Ovary (tissue), 9 donors: ENCODE data around the gene CDHR3. TPM values are rescaled to one million over a fixed set of nuclear protein-coding genes. Genes with fewer than 3 reads are reported as not detected.

Experiments used
- DNase-seq, 5 donors: peaks; one replicate each; pipeline ENCODE4 v3.0.0-alpha.2; 2019 to 2020
- H3K27ac ChIP-seq, 2 donors: fragments of 200-600 bp; one replicate each; pipeline versions ENCODE4 v1.5.1 to v1.8.0; 2019 to 2022
- H3K27me3 ChIP-seq: fragments of 200-600 bp; one replicate; pipeline ENCODE4 v1.8.0; 2022
- H3K36me3 ChIP-seq: fragments of 200-600 bp; sonication (generic); one replicate; pipeline ENCODE4 v1.5.1; 2019
- H3K4me1 ChIP-seq: one replicate; pipeline ENCODE4 v1.8.1; 2013; ENCODE audit warnings: mild to moderate bottlenecking, moderate library complexity; ENCODE audit not compliant: insufficient read depth
- H3K4me3 ChIP-seq: fragments of 200-600 bp; sonication (generic); one replicate; pipeline ENCODE4 v1.5.1; 2017
- H3K9me3 ChIP-seq, 2 donors: fragments of 200-600 bp in 1 of 2; sonication (generic) in 1 of 2; one replicate each; pipeline versions ENCODE4 v1.5.1 to v1.8.1; 2013 to 2019; ENCODE audit warnings: mild to moderate bottlenecking in 1 of 2, moderate library complexity in 1 of 2
- CTCF ChIP-seq, 3 donors: fragments of 450-650 bp in 2 of 3; fragments of 200-600 bp in 1 of 3; IDR thresholded peaks; one replicate each; pipeline versions ENCODE4 v1.5.1 to v1.8.0; 2016 to 2022; ENCODE audit warnings: antibody characterized with exemption in 3 of 3, mild to moderate bottlenecking in 1 of 3
- EP300 ChIP-seq: sonication (generic); formaldehyde crosslinking; IDR thresholded peaks from one replicate; pipeline ENCODE4 v1.6.1; 2017; ENCODE audit warnings: antibody characterized with exemption
- POLR2A ChIP-seq: fragments of 450-650 bp; IDR thresholded peaks from one replicate; pipeline ENCODE4 v1.6.1; 2017; ENCODE audit warnings: antibody characterized with exemption, mild to moderate bottlenecking, moderate library complexity
- WGBS, 3 donors: extraction: QIAGEN DNeasy Blood & Tissue Kit in 1 of 3; methylation state at CpG; one replicate each; pipeline versions ENCODE4 v1.1.5 to v1.1.7; 2013 to 2017; 5-methylcytosine and 5-hydroxymethylcytosine counted together
- intact Hi-C, 4 donors: fragments of 100-400 bp; cut with DNase I; formaldehyde crosslinking; loops; one replicate each; pipeline versions ENCODE4 v1.11.0 to v1.15.1; 2022 to 2023
- polyA plus RNA-seq, 2 donors: library from polyadenylated mRNA; stranded (reverse); fragments of 200-250 nt in 1 of 2; fragments of 350-450 nt in 1 of 2; fragmentation: Illumina TruSeq in 1 of 2; extraction: RNeasy Lipid Tissue Mini Kit (QIAGEN cat#74804) in 1 of 2; gene quantifications; one replicate each; pipeline ENCODE4 v1.2.3, GENCODE V29; 2013 to 2014
- total RNA-seq, 7 donors: library from RNA; depleted of rRNA in 2 of 7; stranded (reverse); fragments of >200 nt in 2 of 7; fragmentation: NEBNext Ultra II Directional in 3 of 7; extraction: Animal tissue kit (Norgen Biotek cat#: 25700) in 3 of 7; gene quantifications; one replicate each; pipeline versions ENCODE4 v1.1.0 to v1.2.4, GENCODE V29; 2016 to 2023
- donor health status: DM: no; HTN: no; CAD: no; lungs with moderate emphysema.
- donor health status: DM: no; HTN: no; CAD: no.
- donor health status: Bipolar disorder and iron deficiency.
- donor health status: DM: yes; HTN: yes; CAD: no.
- donor health status: DM: no; HTN: no; CAD: no.
- donor health status: DM: yes; HTN: yes; CAD: no.

Gene CDHR3
- total and polyA plus RNA-seq, 9 donors = 1.8 to 76.4 (median 8.6) TPM

GRCh38 chr7:105990727-105991453, 27.8 kb downstream of the CDHR3 start:
- peak; percentile 50 to 74 (median 68) for DNase-seq
- peaks cover 3% of the 10 kb centered on the region for H3K4me1 ChIP-seq
- 13 to 31% (median 18%) methylated on average over 5 of the region's 5 CpGs for WGBS, 3 donors
- H3K4me3 ChIP-seq = no peak overlapping the region
- H3K27me3 ChIP-seq = no peaks in the 10 kb centered on the region
- TF ChIP-seq EP300 (no peak), CTCF (IDR thresholded peaks at IDR 0.05) (no peak), POLR2A (no peak)
- H3K27ac ChIP-seq = no peak overlapping the region
- intact Hi-C loops = no loop called here
- no peaks in the 10 kb centered on the region for H3K36me3 ChIP-seq
- no peaks in the 10 kb centered on the region for H3K9me3 ChIP-seq

- intact Hi-C loops = no loop called here
- Histone ChIP-seq H3K27me3 (no peaks in the 10 kb centered on the region), H3K36me3 (no peaks in the 10 kb centered on the region), H3K27ac (no peak overlapping the region), H3K9me3 (no peaks in the 10 kb centered on the region), H3K4me1 (peaks cover 3% of the 10 kb centered on the region), H3K4me3 (no peak overlapping the region)
- WGBS, 3 donors = 83 to 86% (median 86%) methylated on average over 7 of the region's 7 CpGs
- DNase-seq = no peak
- no peak for TF ChIP-seq EP300
- no peak for TF ChIP-seq CTCF (IDR thresholded peaks at IDR 0.05)
- TF ChIP-seq POLR2A = no peak
These were observed 29.8 kb downstream of the CDHR3 start for GRCh38 chr7:105992905-105993304.

GRCh38 chr7:105996860-105997737, 34.0 kb downstream of the CDHR3 start:
- WGBS, 3 donors = 67 to 89% (median 89%) methylated on average over 5 of the region's 5 CpGs
- TF ChIP-seq CTCF (IDR thresholded peaks at IDR 0.05) = no peak
- no peak for TF ChIP-seq EP300
- no peak for TF ChIP-seq POLR2A
- intact Hi-C loops = no loop called here
- Histone ChIP-seq H3K4me1 (no peaks in the 10 kb centered on the region), H3K27ac (no peak overlapping the region), H3K4me3 (no peak overlapping the region), H3K36me3 (no peaks in the 10 kb centered on the region), H3K27me3 (no peaks in the 10 kb centered on the region), H3K9me3 (no peaks in the 10 kb centered on the region)
- DNase-seq = no peak

GRCh38 chr7:105999256-105999655, 36.2 kb downstream of the CDHR3 start:
- DNase-seq = no peak
- no peaks in the 10 kb centered on the region for H3K4me1 ChIP-seq
- H3K27me3 ChIP-seq = no peaks in the 10 kb centered on the region
- no peaks in the 10 kb centered on the region for H3K9me3 ChIP-seq
- TF ChIP-seq POLR2A (no peak), CTCF (IDR thresholded peaks at IDR 0.05) (no peak), EP300 (no peak)
- no peaks in the 10 kb centered on the region for H3K36me3 ChIP-seq
- no peak overlapping the region for H3K27ac ChIP-seq
- 81 to 87% (median 86%) methylated on average over 5 of the region's 5 CpGs for WGBS, 3 donors
- no peak overlapping the region for H3K4me3 ChIP-seq
- intact Hi-C loops = no loop called here
